H4 (cell line): ENCODE data around the gene SLC26A11. TPM values are rescaled to one million over a fixed set of nuclear protein-coding genes. Genes with fewer than 3 reads are reported as not detected.
A peak's percentile ranks its signal among the peaks of the same experiment; 100 is the strongest.

Experiments
- DNase-seq: peaks from one replicate; pipeline ENCODE4 v3.0.0-alpha.2; 2015; ENCODE audit warnings: low spot score
- total RNA-seq: library from RNA; depleted of rRNA; stranded (reverse); fragments of >200 nt; shearing (Covaris generic); gene quantifications from 2 replicates; pipeline ENCODE4 v1.2.3, GENCODE V29; 2014; rRNA removed

The SLC26A11 gene
- total RNA-seq: 2.4 and 3.6 TPM in 2 replicates

- peak; percentile 57 for DNase-seq
Observed at GRCh38 chr17:80220054-80220735, at the start of gene SLC26A11, which contains the start of gene SGSH. TSS of gene SLC26A11 (plus strand) at chr17:80220427. CDS start at chr17:80221561, 1,134 bp downstream. TSS of gene SGSH (minus strand) at chr17:80220333. CDS start at chr17:80220313, 20 bp downstream.

DNA sequence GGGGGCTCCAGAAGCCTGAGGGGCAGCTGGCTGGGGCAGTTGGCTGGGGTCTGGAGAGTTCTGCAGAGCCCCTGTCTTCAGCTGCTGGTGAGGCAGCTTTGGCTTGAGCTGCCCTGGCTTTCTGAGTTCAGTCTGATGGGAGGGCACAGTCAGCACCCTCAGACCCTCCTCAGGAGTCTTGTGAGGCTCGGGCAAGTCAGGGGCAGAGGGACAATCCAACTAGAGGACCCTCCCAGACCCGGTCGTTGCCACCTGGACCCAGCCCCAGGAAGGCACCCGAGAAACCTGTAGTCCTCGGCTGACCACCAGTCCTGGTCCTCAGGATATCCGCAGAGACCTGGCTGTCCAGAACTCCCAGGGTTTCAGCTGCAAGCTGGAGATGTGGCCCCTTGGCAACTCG lies 48.5 kb upstream of the SLC26A11 start:
- DNase-seq: no peak

DNA sequence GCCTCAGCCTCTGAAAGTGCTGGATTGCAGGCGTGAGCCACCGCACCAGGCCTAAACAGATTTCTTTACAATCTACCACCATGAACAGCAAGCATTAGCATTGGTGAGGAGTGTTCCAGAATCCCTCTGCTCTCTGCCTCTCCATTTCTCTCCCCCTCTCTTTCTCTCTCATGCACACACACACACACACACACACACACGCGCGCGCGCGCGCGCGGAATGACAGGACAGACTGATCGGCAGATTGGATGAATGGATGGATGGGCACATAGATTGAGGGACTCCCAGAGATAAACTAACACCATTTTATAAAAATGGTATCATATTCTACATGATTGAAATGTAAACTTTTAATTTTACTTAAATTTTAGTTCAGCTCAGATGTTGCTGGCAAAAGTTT lies 47.1 kb upstream of the SLC26A11 start:
- DNase-seq: no peak

DNA sequence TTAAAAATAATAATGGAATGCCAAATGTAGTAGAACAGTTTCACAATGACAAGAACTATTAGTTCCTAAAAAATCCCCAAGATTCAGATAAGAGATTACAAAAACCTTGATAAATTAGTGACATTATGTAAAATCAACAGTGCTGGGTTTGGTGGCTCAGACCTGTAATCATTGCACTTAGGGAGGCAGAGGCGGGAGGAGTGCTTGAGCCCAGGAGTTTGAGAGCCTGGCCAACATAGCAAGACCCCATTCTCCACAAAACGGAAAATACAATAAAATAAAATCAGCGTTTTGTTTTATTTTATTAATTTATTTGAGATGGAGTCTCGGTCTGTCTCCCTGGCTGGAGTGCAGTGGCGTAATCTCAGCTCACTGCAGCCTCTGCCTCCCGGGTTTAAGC lies 46.3 kb upstream of the SLC26A11 start:
- DNase-seq: no peak

- DNase-seq: no peak
Observed at GRCh38 chr17:80176757-80177156, 43.5 kb upstream of the SLC26A11 start.

- DNase-seq: no peak
Observed at GRCh38 chr17:80177986-80178595, 42.1 kb upstream of the SLC26A11 start.

DNA sequence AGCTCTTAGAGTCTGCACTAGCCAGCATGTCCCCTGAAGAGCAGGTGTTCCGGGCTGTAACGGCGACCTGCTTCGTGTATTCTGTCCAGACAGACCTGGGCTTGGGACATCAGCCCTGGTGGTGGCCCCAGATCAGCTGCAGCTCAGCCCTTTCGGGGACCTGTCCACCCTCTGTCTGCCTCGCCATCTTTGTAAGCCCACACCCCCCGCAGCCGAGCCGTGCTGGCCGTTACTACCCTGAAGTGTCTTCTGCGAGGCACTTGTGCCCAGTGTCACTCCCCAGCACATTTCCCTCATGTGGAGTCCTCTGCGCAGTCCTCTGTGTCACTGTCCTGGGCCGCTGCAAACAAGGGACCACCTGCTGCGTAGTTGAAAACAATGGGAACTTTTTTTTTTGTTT lies 40.0 kb upstream of the SLC26A11 start:
- DNase-seq: no peak

GRCh38 chr17:80181431-80181830 lies 38.8 kb upstream of the SLC26A11 start:
- DNase-seq: no peak

- DNase-seq: no peak
Observed at GRCh38 chr17:80182118-80182844, 37.9 kb upstream of the SLC26A11 start.

- no peak for DNase-seq
Observed at GRCh38 chr17:80182845-80183223, 37.4 kb upstream of the SLC26A11 start.

DNA sequence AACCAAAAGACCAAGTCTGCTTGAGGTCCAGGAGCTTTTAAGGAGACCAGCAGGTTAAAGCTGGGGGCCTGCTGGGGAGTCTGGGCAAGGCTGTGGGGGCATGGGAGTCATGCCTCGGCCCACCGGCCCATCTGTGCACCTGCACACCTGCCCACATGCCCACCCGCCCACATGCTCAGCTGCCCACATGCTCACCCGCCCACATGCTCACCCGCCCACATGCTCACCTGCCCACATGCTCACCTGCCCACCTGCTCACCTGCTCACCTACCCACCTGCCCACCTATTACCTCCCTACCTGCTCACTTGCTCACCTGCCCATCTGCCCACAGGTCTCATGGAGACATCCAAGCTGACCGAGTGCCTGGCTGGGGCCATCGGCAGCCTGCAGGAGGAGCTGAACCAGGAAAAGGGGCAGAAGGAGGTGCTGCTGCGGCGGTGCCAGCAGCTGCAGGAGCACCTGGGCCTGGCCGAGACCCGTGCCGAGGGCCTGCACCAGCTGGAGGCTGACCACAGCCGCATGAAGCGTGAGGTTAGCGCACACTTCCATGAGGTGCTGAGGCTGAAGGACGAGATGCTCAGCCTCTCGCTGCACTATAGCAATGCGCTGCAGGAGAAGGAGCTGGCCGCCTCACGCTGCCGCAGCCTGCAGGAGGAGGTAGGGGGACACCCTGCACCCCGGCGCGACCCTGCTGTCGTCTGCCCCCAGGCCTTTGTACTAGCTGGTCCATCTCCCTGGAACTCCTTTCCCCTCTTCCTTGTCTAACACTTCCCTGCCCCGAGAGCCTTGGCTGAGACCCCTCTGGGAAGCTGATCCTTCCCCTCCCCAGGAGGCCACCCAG lies 36.4 kb upstream of the SLC26A11 start:
- no peak for DNase-seq

GRCh38 chr17:80184423-80184714 lies 35.9 kb upstream of the SLC26A11 start:
- no peak for DNase-seq

GRCh38 chr17:80185968-80186367 lies 34.3 kb upstream of the SLC26A11 start:
- DNase-seq: no peak

- DNase-seq: no peak
Observed at GRCh38 chr17:80187090-80187489, 33.1 kb upstream of the SLC26A11 start.

GRCh38 chr17:80187515-80187941 lies 32.7 kb upstream of the SLC26A11 start:
- peak; percentile 53 for DNase-seq

DNA sequence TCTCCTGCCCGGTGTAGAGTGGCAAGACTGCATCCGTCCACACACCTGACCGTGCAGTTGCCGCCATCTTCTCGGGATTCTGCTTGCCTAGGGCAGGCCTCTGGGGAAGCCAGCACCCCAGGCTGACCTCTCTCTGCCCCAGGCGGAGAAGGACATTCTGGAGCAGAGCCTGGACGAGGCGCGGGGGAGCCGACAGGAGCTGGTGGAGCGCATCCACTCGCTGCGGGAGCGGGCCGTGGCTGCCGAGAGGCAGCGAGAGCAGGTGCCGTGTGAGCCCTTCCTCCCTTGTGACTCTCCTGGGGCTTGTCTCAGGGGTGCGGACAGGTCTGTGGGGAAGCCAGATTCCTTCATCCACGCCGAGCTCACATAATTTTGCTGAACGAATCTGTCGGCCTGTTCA lies 30.6 kb upstream of the SLC26A11 start:
- DNase-seq: no peak

- DNase-seq: no peak
Observed at GRCh38 chr17:80190716-80191115, 29.5 kb upstream of the SLC26A11 start.

DNA sequence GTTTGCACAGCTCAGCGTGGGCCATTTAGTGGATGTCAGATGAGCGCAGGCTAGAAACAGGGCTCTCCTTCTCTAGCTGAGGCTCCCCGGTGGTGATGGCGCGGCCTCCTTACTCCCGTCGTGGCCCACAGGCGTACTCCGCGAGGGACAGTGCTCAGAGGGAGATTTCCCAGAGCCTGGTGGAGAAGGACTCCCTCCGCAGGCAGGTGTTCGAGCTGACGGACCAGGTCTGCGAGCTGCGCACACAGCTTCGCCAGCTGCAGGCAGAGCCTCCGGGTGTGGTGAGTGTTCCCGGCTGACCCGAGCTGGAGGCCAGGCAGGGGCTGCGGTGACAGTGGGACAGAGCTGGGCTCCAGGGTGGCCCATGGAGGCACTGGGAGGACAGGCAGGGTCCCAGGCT lies 29.0 kb upstream of the SLC26A11 start:
- no peak for DNase-seq

DNA sequence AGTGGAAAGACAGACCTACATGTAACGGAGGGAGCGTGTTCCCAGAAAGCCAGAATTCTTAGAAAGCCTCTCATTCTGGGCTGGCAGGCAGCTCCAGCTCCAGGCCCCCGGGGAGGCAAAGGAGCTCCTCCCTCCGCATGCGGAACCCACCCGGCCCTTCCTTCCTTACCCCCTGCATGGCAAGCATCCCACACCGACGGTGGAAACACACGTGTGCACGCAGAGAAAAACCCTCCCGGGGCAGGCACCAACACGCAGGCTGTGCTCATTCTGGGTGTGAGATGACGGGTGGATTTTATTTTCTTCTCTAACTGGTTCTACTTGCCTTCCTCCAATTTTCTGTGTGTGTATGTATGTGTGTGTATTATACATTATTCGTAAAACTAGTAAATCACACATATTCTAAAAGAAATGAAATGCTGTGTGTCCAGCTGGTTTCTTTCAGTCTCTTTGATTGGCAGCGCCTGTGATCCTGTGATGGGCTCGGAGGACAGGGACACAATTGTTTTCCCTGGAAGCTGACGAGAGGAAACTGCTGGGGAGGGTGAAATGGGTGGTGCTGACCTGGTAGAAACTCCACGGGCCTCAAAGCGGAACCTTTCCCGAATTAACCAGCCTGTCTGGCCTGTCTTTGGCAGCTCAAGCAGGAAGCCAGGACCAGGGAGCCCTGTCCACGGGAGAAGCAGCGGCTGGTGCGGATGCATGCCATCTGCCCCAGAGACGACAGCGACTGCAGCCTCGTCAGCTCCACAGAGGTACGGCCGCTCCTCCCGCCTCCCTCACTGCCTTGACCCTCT lies 28.2 kb upstream of the SLC26A11 start:
- no peak for DNase-seq

GRCh38 chr17:80195141-80195540 lies 25.1 kb upstream of the SLC26A11 start:
- DNase-seq: no peak
